GM18498 (cell line): ENCODE results near the gene SSPN.
A peak's percentile ranks its signal among the peaks of the same experiment; 100 is the strongest.

ENCODE experiments used
- ATAC-seq: cut with Tn5 transposase; IDR thresholded peaks from one replicate; pipeline ENCODE4 v1.9.1; 2021; ENCODE audit warnings: mild to moderate bottlenecking, moderate library complexity; ENCODE audit not compliant: unreplicated experiment

The SSPN gene, protein sequence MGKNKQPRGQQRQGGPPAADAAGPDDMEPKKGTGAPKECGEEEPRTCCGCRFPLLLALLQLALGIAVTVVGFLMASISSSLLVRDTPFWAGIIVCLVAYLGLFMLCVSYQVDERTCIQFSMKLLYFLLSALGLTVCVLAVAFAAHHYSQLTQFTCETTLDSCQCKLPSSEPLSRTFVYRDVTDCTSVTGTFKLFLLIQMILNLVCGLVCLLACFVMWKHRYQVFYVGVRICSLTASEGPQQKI

GRCh38 chr12:26195250-26195640 lies at the start of gene SSPN:
TSS of gene SSPN (plus strand) at chr12:26195573. CDS start at chr12:26195673, 100 bp downstream.
- ATAC-seq = peak; percentile 40

GRCh38 chr12:26148291-26148690 lies 47.1 kb upstream of the SSPN start:
- ATAC-seq = no peak

DNA sequence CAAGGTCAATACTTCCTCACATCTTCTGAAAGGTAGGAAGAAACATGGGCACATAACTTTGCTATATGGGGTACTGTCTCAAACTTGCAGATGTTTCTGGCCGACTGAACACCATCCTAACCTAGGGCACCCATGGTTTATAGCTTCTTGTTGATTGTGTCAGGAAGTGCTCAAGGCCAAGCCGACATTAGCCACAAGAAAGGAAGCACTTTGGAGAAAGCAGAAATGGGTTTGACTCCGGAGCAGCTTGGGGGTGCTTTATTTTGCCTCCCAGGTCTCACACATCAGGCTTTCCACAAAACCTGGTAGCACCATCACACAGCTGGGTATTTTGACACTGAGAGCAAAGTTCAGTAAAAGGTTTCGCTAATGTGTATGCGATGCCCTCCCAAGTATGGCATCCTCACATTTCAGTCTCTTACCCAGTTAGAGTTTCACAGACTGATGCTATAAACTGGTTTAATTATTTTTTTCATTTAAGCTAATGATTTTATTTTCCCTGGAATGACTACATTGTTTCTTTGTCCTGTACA lies 45.3 kb upstream of the SSPN start:
- no peak for ATAC-seq

DNA sequence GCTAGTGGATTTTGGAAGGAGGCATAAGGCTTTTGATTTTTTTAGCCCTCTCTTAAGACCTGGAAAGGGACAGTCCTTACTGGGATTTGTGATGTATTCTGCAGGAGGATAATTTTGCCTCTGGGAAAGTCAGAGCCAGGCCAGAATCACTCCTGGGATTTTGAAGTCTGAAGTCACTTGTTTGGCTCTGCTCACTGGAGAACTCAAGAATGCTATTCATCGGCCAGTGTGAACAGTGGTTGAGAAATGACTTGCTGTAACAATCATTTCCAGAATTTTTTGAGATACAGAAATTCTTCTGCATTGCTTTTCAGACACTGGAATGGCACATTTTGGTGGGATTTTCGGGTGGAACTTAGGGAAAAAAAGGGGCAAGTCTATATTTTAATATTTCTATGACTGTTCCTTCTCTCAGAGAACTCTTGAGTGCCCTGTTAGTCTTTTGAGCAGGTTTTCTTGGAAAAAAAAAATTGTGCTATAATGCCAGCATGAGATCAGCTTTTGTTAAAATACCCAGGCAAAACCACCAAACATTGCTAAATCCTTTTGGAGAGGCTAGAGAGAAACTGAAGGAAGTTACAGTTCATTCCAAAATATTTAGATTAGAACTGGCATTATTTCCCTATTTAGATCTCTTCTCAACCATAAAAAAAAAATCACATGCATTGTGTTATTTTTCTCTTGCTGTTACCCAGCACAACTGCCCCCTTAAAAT lies 44.5 kb upstream of the SSPN start:
- ATAC-seq = no peak

GRCh38 chr12:26152507-26153102 lies 42.8 kb upstream of the SSPN start:
- no peak for ATAC-seq

DNA sequence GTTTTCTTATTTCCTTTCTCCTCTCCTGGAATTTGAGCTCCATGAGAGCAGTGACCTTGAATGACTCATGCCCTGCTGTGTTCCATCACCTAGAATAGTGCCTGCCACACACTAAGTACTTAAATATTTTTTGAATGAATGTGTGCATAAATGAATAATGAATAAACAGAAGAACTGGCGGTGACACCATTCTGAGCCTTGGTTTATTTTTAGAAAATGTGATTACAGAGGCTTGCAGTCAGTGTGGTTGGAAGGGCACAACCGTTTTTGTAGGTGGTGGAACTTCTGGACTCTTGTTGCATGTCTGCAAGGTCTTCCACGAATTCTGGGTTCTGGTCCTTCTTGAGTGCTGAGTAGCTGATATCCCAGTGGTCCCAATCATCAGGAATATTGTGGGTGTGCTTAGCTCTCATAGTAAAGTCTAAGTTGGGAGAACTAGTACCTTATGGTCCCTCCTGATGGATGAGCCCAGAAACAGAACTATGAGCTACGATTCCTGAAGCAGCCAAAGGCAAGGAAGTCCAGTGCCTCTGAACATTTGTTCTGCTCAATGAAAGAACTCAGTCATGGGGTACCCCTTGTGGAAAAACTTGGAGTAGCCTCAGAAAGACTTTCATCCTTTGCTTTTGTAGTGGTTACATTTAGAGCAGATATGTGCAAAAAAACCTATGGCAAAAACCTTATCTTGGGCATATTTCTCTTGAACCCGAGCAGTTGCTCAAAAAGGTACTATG lies 41.8 kb upstream of the SSPN start:
- ATAC-seq = no peak

- ATAC-seq = peak; percentile 88
These were observed 39.0 kb upstream of the SSPN start for GRCh38 chr12:26156201-26156871.

- peak; percentile 25 for ATAC-seq
These were observed 38.4 kb upstream of the SSPN start for GRCh38 chr12:26157001-26157400.

DNA sequence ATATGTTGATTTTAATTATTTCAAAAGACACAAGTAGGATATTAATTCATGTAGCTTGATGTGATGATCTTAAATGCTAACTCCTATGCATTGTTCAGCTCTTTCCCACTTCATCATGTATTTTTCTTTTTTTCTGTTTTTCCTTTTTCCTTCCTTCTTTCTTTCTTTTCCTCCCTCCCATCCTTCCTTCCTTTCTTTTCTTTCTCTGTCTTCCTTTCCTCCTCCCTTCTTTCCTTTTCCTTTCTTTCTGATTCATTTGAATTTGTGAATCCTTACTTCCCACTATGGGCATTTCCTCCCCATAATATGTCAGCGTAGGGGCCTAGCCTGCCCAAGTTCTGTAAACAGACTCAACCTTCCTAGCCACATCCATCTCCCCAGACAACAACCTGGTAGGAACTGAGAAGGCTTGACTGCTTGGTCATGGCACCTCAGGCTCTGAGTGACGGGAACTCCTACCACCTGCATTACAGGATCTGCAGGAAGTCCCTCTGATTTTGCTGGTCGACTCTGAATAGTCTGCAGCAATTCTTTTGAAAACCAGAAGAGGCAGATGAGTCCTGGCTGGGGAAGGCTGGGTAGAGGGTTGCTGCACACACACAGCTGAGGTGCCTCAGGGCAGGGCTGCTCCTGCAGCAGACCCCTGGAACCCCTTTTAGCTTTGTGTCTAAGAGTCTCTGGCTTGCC lies 37.2 kb upstream of the SSPN start:
- no peak for ATAC-seq

DNA sequence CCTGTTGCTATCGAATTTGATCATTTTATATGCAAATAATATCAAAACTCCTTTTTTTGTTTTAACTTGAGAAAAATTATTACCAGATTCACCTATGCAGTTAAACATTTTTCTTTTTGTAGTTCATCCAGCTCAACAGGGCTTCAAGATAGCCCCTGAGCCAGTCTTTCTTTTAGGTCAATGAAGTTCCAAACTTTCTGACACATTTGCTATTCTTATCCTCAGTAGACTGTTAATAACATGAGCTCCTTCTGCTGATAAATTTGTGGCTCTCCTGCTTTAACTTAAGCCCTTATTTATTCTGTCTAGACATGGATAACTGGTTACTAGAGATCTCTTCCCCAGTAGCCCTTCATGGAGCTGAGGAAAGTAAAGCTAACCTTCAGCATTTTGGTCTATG lies 33.2 kb upstream of the SSPN start:
- no peak for ATAC-seq

DNA sequence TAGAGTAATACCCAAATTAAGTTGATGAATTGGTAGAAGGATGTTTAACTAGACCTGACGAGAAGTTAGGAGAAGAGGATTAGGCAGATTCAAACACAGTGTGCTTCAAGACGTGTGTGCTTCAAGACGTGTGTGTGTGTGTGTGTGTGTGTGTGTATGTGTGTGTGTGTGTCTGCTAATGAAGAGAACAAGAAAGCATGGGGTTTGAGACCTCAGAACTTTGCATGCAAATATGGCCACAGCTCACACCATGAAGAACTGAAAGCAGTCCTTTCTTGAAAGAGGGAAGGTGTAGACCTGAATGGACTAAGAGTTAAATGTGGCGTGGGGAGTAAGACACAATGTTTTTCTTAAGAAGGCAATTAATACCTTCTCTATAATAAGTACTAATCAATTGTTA lies 32.5 kb upstream of the SSPN start:
- peak; percentile 90 for ATAC-seq

DNA sequence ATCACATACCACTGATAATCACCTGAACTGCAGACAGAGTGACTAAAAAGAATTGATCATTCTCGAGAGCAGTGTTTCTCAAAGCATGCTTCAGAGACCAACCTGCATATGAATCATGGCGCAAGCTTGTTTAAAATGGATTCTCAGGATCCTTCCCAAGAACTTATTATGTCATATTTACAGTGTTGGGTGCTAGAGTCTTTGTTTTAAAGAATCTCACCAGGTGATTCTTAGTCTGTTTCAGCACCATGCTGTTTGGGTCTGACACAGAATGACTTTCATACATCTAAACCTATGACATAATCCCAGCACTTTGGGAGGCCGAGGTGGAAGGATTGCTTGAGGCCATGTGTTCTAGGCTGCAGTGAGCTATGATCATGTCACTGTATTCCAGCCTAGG lies 31.3 kb upstream of the SSPN start:
- ATAC-seq = no peak

DNA sequence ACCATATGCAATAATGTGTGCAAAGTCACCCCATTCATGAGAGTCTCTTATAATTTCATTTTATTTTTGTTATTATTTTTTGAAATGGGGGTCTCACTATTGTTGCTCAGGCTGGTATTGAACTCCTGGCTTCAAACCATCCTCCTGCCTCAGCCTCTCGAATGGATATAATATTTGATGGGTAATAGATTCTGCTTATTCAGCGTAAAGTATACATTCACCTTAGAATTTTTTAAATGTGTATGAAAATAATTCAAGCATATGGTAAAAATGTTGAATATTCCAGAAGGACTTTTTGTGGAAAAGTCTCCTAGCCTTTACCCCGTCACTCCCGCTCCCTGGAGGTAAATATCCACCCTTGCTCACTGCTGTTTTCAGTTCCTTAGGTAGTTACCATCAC lies 23.4 kb upstream of the SSPN start:
- no peak for ATAC-seq

- ATAC-seq = no peak
These were observed 22.8 kb upstream of the SSPN start for GRCh38 chr12:26172539-26172938.

GRCh38 chr12:26172946-26173552 lies 22.3 kb upstream of the SSPN start:
- no peak for ATAC-seq

DNA sequence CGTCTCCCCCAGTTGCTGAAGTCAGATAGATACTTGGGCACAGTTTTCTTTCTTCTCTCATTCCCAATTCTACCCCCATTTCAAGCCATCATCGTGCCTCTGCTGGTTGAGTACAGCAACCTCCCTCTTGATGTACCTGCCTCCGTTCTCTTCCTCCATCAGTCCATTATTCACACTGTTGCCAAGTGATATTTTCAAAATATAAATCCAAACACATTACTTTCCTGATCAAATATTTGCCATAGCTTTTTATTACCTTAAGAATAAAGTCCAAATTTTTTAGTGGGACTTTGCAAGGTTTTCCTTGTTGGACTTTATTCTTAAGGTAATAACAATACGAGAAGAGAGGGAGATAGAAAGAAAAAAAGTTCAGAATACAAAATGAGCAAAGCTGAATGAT lies 18.6 kb upstream of the SSPN start:
- ATAC-seq = no peak

GRCh38 chr12:26177283-26177682 lies 18.1 kb upstream of the SSPN start:
- ATAC-seq = no peak

DNA sequence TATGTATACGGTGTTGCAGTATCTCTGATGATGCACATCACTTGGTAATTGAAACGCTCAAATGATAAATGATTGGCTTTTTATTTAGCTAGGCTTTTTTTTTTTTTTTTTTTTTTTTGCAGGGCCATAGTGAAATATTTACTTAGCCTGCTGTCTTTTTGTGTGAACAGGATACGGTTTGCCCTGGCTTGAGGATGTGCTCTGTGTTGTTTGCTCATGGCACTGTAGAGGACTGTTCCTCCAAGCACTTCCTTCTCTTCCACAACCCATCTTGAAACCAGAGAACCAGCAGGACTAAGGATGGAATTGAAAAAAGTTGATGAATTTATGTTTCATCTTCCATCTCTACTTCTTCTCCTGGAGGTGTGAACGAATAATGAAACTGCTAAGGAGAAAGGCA lies 15.5 kb upstream of the SSPN start:
- ATAC-seq = no peak

- ATAC-seq = no peak
These were observed 13.0 kb upstream of the SSPN start for GRCh38 chr12:26182377-26182776.
